DOHH2 (cell line): Measurements from ENCODE around the gene DACH1.

ENCODE experiments used
- H3F3A ChIP-seq: fragments of 200-600 bp; sonication (generic), shearing (Covaris generic); 2 replicates; pipeline ENCODE4 v1.6.0; 2016; ENCODE audit warnings: antibody characterized with exemption, mild to moderate bottlenecking; ENCODE audit not compliant: control insufficient read depth, insufficient read depth
- H3K27ac ChIP-seq: fragments of 200-600 bp; sonication (generic); 2 replicates; pipeline ENCODE4 v1.5.1; 2014; ENCODE audit warnings: low read depth, mild to moderate bottlenecking, low read length, moderate library complexity
- H3K27me3 ChIP-seq: fragments of 200-600 bp; sonication (generic); 2 replicates; pipeline ENCODE4 v1.6.1; 2014; ENCODE audit warnings: mild to moderate bottlenecking, low read length, mixed read lengths; ENCODE audit not compliant: control insufficient read depth
- H3K36me3 ChIP-seq: fragments of 200-600 bp; sonication (generic); 2 replicates; pipeline ENCODE4 v1.6.1; 2014; ENCODE audit warnings: mild to moderate bottlenecking, low read length, moderate library complexity, mixed read lengths; ENCODE audit not compliant: control insufficient read depth
- H3K4me1 ChIP-seq: fragments of 200-600 bp; sonication (generic); 2 replicates; pipeline ENCODE4 v1.6.1; 2014; ENCODE audit warnings: mild to moderate bottlenecking, low read length, mixed read lengths; ENCODE audit not compliant: control insufficient read depth
- H3K4me2 ChIP-seq: fragments of 200-600 bp; sonication (generic); 2 replicates; pipeline ENCODE4 v1.6.0; 2014; ENCODE audit warnings: mild to moderate bottlenecking, low read length, moderate library complexity
- H3K4me3 ChIP-seq: fragments of 200-600 bp; sonication (generic); 2 replicates; pipeline ENCODE4 v1.5.1; 2014; ENCODE audit warnings: mild to moderate bottlenecking, low read length, mixed read lengths
- H3K79me2 ChIP-seq: fragments of 200-600 bp; sonication (generic); 2 replicates; pipeline ENCODE4 v1.6.1; 2014; ENCODE audit warnings: mild to moderate bottlenecking, low read length, mixed read lengths; ENCODE audit not compliant: control insufficient read depth
- H3K9me2 ChIP-seq: fragments of 200-600 bp; sonication (generic); replicated peaks from 2 replicates; pipeline ENCODE4 v1.6.1; 2014; ENCODE audit warnings: mild to moderate bottlenecking, low read length, mixed read lengths; ENCODE audit not compliant: control insufficient read depth
- H3K9me3 ChIP-seq: fragments of 200-600 bp; sonication (generic); 2 replicates; pipeline ENCODE4 v1.6.1; 2014; ENCODE audit warnings: antibody characterized with exemption, low read length, mixed read lengths; ENCODE audit not compliant: control insufficient read depth, insufficient read depth
- H4K20me1 ChIP-seq: fragments of 200-600 bp; sonication (generic); 2 replicates; pipeline ENCODE4 v1.6.0; 2014; ENCODE audit warnings: low read depth, mild to moderate bottlenecking, antibody characterized with exemption, low read length, moderate library complexity; ENCODE audit not compliant: control insufficient read depth, insufficient read depth
- CTCF ChIP-seq: fragments of 200-600 bp; sonication (generic); IDR thresholded peaks from one replicate; pipeline ENCODE4 v1.5.1; 2014; ENCODE audit warnings: antibody characterized with exemption, mild to moderate bottlenecking, low read depth, low read length; ENCODE audit not compliant: poor library complexity, severe bottlenecking
- EZH2phosphoT487 ChIP-seq: fragments of 200-600 bp; sonication (generic); IDR thresholded peaks from 2 replicates; pipeline ENCODE4 v1.6.1; 2017; ENCODE audit warnings: borderline replicate concordance, mild to moderate bottlenecking, antibody characterized with exemption, low read length, moderate library complexity, mixed read lengths

DACH1 gene

DNA sequence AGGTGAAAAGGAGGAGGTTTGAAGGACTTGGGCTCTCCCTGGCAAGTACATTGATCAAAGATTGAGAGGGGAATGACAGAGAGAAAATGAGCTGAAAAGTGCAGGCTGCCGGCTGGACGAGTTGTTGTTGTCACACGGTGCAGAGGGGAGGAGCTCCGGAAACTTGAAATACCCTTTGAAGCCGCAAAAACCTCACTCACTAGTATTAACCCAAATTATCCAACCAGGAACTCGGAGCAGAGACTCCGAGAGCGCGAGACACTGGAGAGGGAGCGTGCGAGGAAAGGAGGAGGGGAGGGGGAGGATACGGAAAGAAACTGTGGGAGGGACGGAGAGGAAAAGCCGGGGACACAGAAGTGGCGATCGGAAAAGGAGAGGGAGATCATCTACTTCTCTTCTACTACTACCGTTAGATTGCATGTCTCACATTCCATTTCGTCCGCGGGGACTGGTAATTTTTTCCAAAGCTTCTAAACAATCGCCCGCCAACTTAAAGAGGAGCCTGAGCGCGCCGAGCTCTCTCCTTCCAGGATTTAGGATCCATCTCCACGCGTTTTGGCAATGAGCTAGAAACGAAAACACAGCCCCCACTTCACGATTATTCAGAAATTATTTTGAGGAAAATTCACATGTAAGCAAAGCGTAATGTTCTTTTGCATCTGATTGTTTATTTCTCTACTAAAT is at the start of gene DACH1:
Gene DACH1 (minus strand): TSS at position 74 of the 684 bp plus-strand sequence.
- no peak within 1 kb of the TSS for H3K4me3 ChIP-seq
- H3F3A ChIP-seq = no peaks in the 10 kb centered on the region
- no peaks in the 10 kb centered on the region for H3K36me3 ChIP-seq
- H3K27me3 ChIP-seq = 0 out of 2 replicates have a peak, but pooled peaks cover 2% of the 10 kb centered on the region
- no peaks in the 10 kb centered on the region for H3K9me2 ChIP-seq
- TF ChIP-seq EZH2phosphoT487 = no peak
- TF ChIP-seq CTCF = no peak
- no peaks in the 10 kb centered on the region for H3K79me2 ChIP-seq
- H3K9me3 ChIP-seq = no peaks in the 10 kb centered on the region
- no peaks in the 10 kb centered on the region for H3K4me1 ChIP-seq
- no peaks in the 10 kb centered on the region for H4K20me1 ChIP-seq
- H3K4me2 ChIP-seq = no peak within 1 kb of the TSS
- no peak within 1 kb of the TSS for H3K27ac ChIP-seq

GRCh38 chr13:71913717-71914116 is 46.7 kb upstream of the DACH1 start:
- no peaks in the 10 kb centered on the region for H3F3A ChIP-seq
- H4K20me1 ChIP-seq = no peaks in the 10 kb centered on the region
- no peaks in the 10 kb centered on the region for H3K9me2 ChIP-seq
- no peak overlapping the region for H3K4me3 ChIP-seq
- TF ChIP-seq CTCF = no peak
- no peak for TF ChIP-seq EZH2phosphoT487
- H3K27ac ChIP-seq = no peak overlapping the region
- H3K4me1 ChIP-seq = no peaks in the 10 kb centered on the region
- no peaks in the 10 kb centered on the region for H3K36me3 ChIP-seq
- no peaks in the 10 kb centered on the region for H3K79me2 ChIP-seq
- no peak overlapping the region for H3K4me2 ChIP-seq
- no peaks in the 10 kb centered on the region for H3K9me3 ChIP-seq
- H3K27me3 ChIP-seq = no peaks in the 10 kb centered on the region

GRCh38 chr13:71912524-71912923 is 45.5 kb upstream of the DACH1 start:
- TF ChIP-seq EZH2phosphoT487 (no peak), CTCF (no peak)
- Histone ChIP-seq H3K27ac (no peak overlapping the region), H3K9me3 (no peaks in the 10 kb centered on the region), H3K36me3 (no peaks in the 10 kb centered on the region), H3K9me2 (no peaks in the 10 kb centered on the region), H3K4me1 (no peaks in the 10 kb centered on the region), H3K4me2 (no peak overlapping the region), H3K4me3 (no peak overlapping the region), H3F3A (no peaks in the 10 kb centered on the region), H3K27me3 (no peaks in the 10 kb centered on the region), H4K20me1 (no peaks in the 10 kb centered on the region), H3K79me2 (no peaks in the 10 kb centered on the region)
